Measurements from ENCODE around the gene FKBP5. TPM values are rescaled to one million over a fixed set of nuclear protein-coding genes. Genes with fewer than 3 reads are reported as not detected.
"Not testable (repeated sequence)": the region's sequence is repeated elsewhere in the genome, so short reads cannot be mapped to it uniquely, and the experiment has no call there.

The FKBP5 gene
- total and polyA plus RNA-seq, 2 donors from 2014 or later: 45.6 to 267 TPM

DNA sequence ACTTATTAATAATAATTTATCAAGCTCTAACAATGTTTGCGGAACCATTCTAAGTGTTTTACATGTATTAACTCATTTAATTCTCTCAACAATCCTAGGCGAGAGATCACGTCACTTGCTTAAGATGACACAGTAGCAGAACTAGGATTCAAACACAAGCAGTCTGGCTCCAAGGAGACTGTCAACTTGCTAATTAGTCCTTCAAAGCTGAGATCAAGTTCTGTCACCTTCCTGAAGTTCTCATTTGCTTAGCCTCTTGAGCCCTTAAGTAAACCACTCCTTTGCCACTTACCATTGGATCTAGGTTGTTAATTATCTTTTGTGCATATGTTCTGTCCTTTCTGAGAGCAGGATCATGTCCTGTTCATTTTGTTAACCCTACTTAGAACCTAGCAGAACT, 14.1 kb downstream of the FKBP5 start:
- Histone ChIP-seq H3K27me3 (ENCODE audit: control insufficient read depth, insufficient read depth, low read length) (no peaks in the 10 kb centered on the region), H3K4me1 (ENCODE audit: control insufficient read depth in 2 of 3, insufficient read depth in 2 of 3, low read depth in 1 of 3, low read length in 3 of 3) (peaks cover 0 to 9% (median 0%) of the 10 kb centered on the region in 3 donors), H3K9ac (ENCODE audit: low read length in 3 of 3) (no peak overlapping the region), H3K36me3 (ENCODE audit: control insufficient read depth in 2 of 3, insufficient read depth in 3 of 3, low read length in 3 of 3) (no peaks in the 10 kb centered on the region), H3K9me3 (ENCODE audit: control insufficient read depth in 2 of 3, insufficient read depth in 1 of 3, low read length in 3 of 3) (no peaks in the 10 kb centered on the region), H3K4me3 (ENCODE audit: low read length in 3 of 3) (no peak overlapping the region), H3K27ac (ENCODE audit: low read depth in 2 of 2, low read length in 2 of 2) (no peak overlapping the region)
- TF ChIP-seq CTCF (IDR thresholded peaks at IDR 0.05; ENCODE audit: borderline replicate concordance, extremely low read depth, insufficient read depth): no peak
- FAIRE-seq: no peak
- intact Hi-C loops (cut with DNase I): no loop called here
- DNase-seq: no peak

DNA sequence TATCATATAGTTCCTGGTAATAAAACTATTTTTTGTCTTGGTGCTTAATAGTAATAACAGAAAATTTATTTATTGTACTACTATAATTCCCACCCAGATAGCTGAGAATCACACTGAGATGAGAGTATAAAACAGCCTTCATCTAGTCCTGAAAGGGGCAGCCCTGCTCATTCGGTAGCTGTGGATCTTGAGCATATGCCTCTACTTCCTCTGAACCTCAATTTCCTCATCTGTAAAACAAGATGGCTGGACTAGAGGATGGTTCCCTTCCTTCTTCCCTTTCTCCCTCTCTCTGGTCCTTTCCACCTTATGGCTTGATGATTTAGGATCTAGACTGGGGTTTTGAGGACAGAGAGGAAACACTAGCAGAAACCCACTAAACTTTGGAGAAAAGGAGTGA, 15.0 kb downstream of the FKBP5 start:
- H3K27me3 ChIP-seq (ENCODE audit: control insufficient read depth, insufficient read depth, low read length): no peaks in the 10 kb centered on the region
- TF ChIP-seq CTCF (IDR thresholded peaks at IDR 0.05; ENCODE audit: borderline replicate concordance, extremely low read depth, insufficient read depth): no peak
- H3K4me1 ChIP-seq (ENCODE audit: control insufficient read depth in 2 of 3, insufficient read depth in 2 of 3, low read depth in 1 of 3, low read length in 3 of 3): peaks cover 0 to 15% (median 0%) of the 10 kb centered on the region in 3 donors
- FAIRE-seq: no peak
- intact Hi-C loops (cut with DNase I): no loop called here
- no peak overlapping the region for H3K9ac ChIP-seq (ENCODE audit: low read length in 3 of 3)
- no peak overlapping the region for H3K4me3 ChIP-seq (ENCODE audit: low read length in 3 of 3)
- H3K36me3 ChIP-seq (ENCODE audit: control insufficient read depth in 2 of 3, insufficient read depth in 3 of 3, low read length in 3 of 3): no peaks in the 10 kb centered on the region
- H3K27ac ChIP-seq (ENCODE audit: low read depth in 2 of 2, low read length in 2 of 2): no peak overlapping the region
- no peak for DNase-seq
- no peaks in the 10 kb centered on the region for H3K9me3 ChIP-seq (ENCODE audit: control insufficient read depth in 2 of 3, insufficient read depth in 1 of 3, low read length in 3 of 3)

DNA sequence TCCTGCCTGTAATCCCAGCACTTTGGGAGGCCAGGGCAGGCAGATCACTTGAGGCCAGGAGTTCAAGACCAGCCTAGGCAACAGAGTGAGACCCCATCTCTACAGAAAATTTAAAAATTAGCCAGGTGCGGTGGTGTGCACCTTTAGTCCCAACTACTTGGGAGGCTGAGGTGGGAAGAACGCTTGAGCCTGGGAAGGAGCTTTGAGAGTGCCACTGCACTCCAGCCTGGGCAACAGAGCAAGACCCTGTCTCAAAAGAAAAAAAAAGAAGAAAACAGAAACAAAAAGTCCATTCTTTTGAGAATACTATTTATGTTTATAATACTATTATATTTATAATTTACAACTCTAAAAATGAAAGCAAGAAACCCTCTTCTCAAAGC, 15.4 kb downstream of the FKBP5 start:
- H3K36me3 ChIP-seq (ENCODE audit: control insufficient read depth in 2 of 3, insufficient read depth in 3 of 3, low read length in 3 of 3); H3K27me3 ChIP-seq (ENCODE audit: control insufficient read depth, insufficient read depth, low read length); H3K9me3 ChIP-seq (ENCODE audit: control insufficient read depth in 2 of 3, insufficient read depth in 1 of 3, low read length in 3 of 3); DNase-seq; FAIRE-seq; H3K4me3 ChIP-seq (ENCODE audit: low read length in 3 of 3); H3K27ac ChIP-seq (ENCODE audit: low read depth in 2 of 2, low read length in 2 of 2); intact Hi-C loops (cut with DNase I); H3K9ac ChIP-seq (ENCODE audit: low read length in 3 of 3): not testable (repeated sequence)
- H3K4me1 ChIP-seq (ENCODE audit: control insufficient read depth in 2 of 3, insufficient read depth in 2 of 3, low read depth in 1 of 3, low read length in 3 of 3): peaks cover 0 to 15% (median 0%) of the 10 kb centered on the region in 3 donors

DNA sequence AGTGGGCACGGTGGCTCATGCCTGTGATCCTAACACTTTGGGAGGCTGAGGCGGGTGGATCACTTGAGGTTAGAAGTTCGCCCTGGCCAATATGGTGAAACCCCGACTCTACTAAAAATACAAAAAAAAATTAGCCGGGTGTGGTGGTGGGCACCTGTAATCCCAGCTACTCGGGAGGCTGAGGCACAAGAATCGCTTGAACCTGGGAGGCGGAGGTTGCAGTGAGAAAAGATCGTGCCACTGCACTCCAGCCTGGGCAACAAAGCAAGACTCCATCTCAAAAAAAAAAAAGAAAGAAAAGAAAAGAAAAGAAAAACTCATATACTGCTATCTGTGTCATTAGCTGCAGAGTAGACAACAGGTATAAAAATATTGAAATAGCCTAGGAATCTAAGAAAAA, 18.3 kb downstream of the FKBP5 start:
- H3K4me1 ChIP-seq (ENCODE audit: control insufficient read depth in 2 of 3, insufficient read depth in 2 of 3, low read depth in 1 of 3, low read length in 3 of 3); FAIRE-seq; intact Hi-C loops (cut with DNase I): not testable (repeated sequence)

More for the DNA sequence above, 18.3 kb downstream of the FKBP5 start:
- H3K9ac ChIP-seq (ENCODE audit: low read length in 3 of 3); H3K36me3 ChIP-seq (ENCODE audit: control insufficient read depth in 2 of 3, insufficient read depth in 3 of 3, low read length in 3 of 3); H3K27ac ChIP-seq (ENCODE audit: low read depth in 2 of 2, low read length in 2 of 2); H3K9me3 ChIP-seq (ENCODE audit: control insufficient read depth in 2 of 3, insufficient read depth in 1 of 3, low read length in 3 of 3); DNase-seq; H3K27me3 ChIP-seq (ENCODE audit: control insufficient read depth, insufficient read depth, low read length); H3K4me3 ChIP-seq (ENCODE audit: low read length in 3 of 3): not testable (repeated sequence)

Data from kidney (tissue), 14 donors.